ENCODE data around the gene ASTN2.

DNA sequence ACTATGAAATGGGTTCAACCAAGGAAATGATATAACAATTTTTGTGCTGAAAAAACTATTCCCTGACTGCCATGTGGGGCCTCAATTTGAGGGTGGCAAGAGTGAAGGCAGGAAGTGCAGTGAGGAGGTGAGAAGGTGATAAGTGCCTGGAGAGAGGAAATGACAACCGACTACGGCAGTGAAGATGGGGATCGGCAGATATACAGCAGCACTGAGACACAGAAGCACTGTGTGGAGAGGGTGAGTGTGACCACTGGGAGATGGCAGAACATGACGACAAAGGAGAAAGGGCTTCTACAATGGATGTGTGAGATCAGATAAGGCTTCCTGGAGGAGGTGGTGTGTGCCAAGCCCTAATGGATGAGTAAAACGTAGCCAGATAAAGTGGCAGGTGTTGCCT lies 456.0 kb downstream of the ASTN2 start:
- TF ChIP-seq CTCF (IDR thresholded peaks at IDR 0.05; ENCODE audit: insufficient read depth, low read depth, low read length) (no peak), EZH2 (IDR thresholded peaks at IDR 0.05; ENCODE audit: insufficient read depth, low read length) (no peak)
